ENCODE measurements around the gene CASKIN2.

Gene CASKIN2

GRCh38 chr17:75548813-75549212, 33.5 kb upstream of the CASKIN2 start:
- no peak for DNase-seq

GRCh38 chr17:75547091-75547490, 31.8 kb upstream of the CASKIN2 start:
- DNase-seq: no peak

- no peak for DNase-seq
These were observed 30.8 kb upstream of the CASKIN2 start for GRCh38 chr17:75546181-75546580.

- DNase-seq: no peak
These were observed 28.9 kb upstream of the CASKIN2 start for GRCh38 chr17:75544250-75544649.

GRCh38 chr17:75542728-75543336, 27.5 kb upstream of the CASKIN2 start:
- DNase-seq: no peak

- no peak for DNase-seq
These were observed 26.9 kb upstream of the CASKIN2 start for GRCh38 chr17:75542229-75542628.

- no peak for DNase-seq
These were observed 25.7 kb upstream of the CASKIN2 start for GRCh38 chr17:75540923-75541503.

GRCh38 chr17:75539967-75540729, 24.8 kb upstream of the CASKIN2 start:
- no peak for DNase-seq

- no peak for DNase-seq
These were observed 21.0 kb upstream of the CASKIN2 start for GRCh38 chr17:75536366-75536765.

GRCh38 chr17:75535871-75536270, 20.5 kb upstream of the CASKIN2 start:
- no peak for DNase-seq

- no peak for DNase-seq
These were observed 19.8 kb upstream of the CASKIN2 start for GRCh38 chr17:75535119-75535537.

- no peak for DNase-seq
These were observed 16.4 kb upstream of the CASKIN2 start for GRCh38 chr17:75531721-75532072.

- DNase-seq: no peak
These were observed 15.7 kb upstream of the CASKIN2 start for GRCh38 chr17:75530837-75531720.

GRCh38 chr17:75526555-75527270, 11.4 kb upstream of the CASKIN2 start:
- DNase-seq: peak in 1 of 2 experiments; percentile 42

- DNase-seq: peak in 1 of 2 experiments; percentile 61
These were observed 10.6 kb upstream of the CASKIN2 start for GRCh38 chr17:75525806-75526554.

- peak; percentile 87 to 97 for DNase-seq
These were observed 9.9 kb upstream of the CASKIN2 start, which contains the start of gene LLGL2 for GRCh38 chr17:75524970-75525805. TSS of gene LLGL2 (plus strand) at chr17:75525697. CDS start at chr17:75543427, 17,730 bp downstream.

- peak in 1 of 2 experiments; percentile 50 for DNase-seq
These were observed 9.1 kb upstream of the CASKIN2 start for GRCh38 chr17:75524269-75524969.

- no peak for DNase-seq
These were observed 8.3 kb upstream of the CASKIN2 start for GRCh38 chr17:75523647-75524046.

- no peak for DNase-seq
These were observed 6.8 kb upstream of the CASKIN2 start for GRCh38 chr17:75521951-75522727.

Measured in NCI-H526 (cell line).